Measurements from ENCODE around the gene MRPL30.
"Not testable (repeated sequence)": the region's sequence is repeated elsewhere in the genome, so short reads cannot be mapped to it uniquely, and the experiment has no call there.

MRPL30 gene

GRCh38 chr2:99201959-99202678 lies 21.1 kb downstream of the MRPL30 start:
- CTCF ChIA-PET, result interaction anchor here (1.0 kb wide), 2 partner anchors 12 to 15 kb away, joined by 3 read pairs; no protein-coding TSS in a partner anchor
- no peak for DNase-seq (ENCODE audit: extremely low spot score)
- TF ChIP-seq CTCF (IDR thresholded peaks at IDR 0.05; ENCODE audit: control extremely low read depth, extremely low read depth, low read depth, missing control alignments), result no peak
- POLR2A ChIA-PET, result no interaction called here

- DNase-seq (ENCODE audit: extremely low spot score), result no peak
- ChIA-PET CTCF (no interaction called here), POLR2A (no interaction called here)
- no peak for TF ChIP-seq CTCF (IDR thresholded peaks at IDR 0.05; ENCODE audit: control extremely low read depth, extremely low read depth, low read depth, missing control alignments)
These were observed 24.5 kb downstream of the MRPL30 start for GRCh38 chr2:99205491-99205890.

GRCh38 chr2:99216096-99216495 lies 35.1 kb downstream of the MRPL30 start:
- POLR2A ChIA-PET, result no interaction called here
- TF ChIP-seq CTCF (IDR thresholded peaks at IDR 0.05; ENCODE audit: control extremely low read depth, extremely low read depth, low read depth, missing control alignments), result no peak
- CTCF ChIA-PET, result no interaction called here

GRCh38 chr2:99217929-99218501 lies 37.0 kb downstream of the MRPL30 start:
- ChIA-PET CTCF (no interaction called here), POLR2A (no interaction called here)
- no peak for TF ChIP-seq CTCF (IDR thresholded peaks at IDR 0.05; ENCODE audit: control extremely low read depth, extremely low read depth, low read depth, missing control alignments)

More at GRCh38 chr2:99216096-99216495, 35.1 kb downstream of the MRPL30 start:
- no peak for DNase-seq (ENCODE audit: extremely low spot score)

GRCh38 chr2:99233177-99233576 lies 52.2 kb downstream of the MRPL30 start:
- DNase-seq (ENCODE audit: extremely low spot score); CTCF ChIA-PET; POLR2A ChIA-PET: not testable (repeated sequence)

More at GRCh38 chr2:99217929-99218501, 37.0 kb downstream of the MRPL30 start:
- DNase-seq (ENCODE audit: extremely low spot score), result no peak

- no peak for DNase-seq (ENCODE audit: extremely low spot score)
- ChIA-PET POLR2A (no interaction called here), CTCF (no interaction called here)
- TF ChIP-seq CTCF (IDR thresholded peaks at IDR 0.05; ENCODE audit: control extremely low read depth, extremely low read depth, low read depth, missing control alignments), result no peak
These were observed 57.6 kb downstream of the MRPL30 start for GRCh38 chr2:99238599-99238998.

- ChIA-PET POLR2A (no interaction called here), CTCF (no interaction called here)
- TF ChIP-seq CTCF (IDR thresholded peaks at IDR 0.05; ENCODE audit: control extremely low read depth, extremely low read depth, low read depth, missing control alignments), result no peak
- no peak for DNase-seq (ENCODE audit: extremely low spot score)
These were observed 59.4 kb downstream of the MRPL30 start for GRCh38 chr2:99240431-99240830.
